Liver (tissue), 9 donors: ENCODE measurements around the gene UGT1A5. TPM values are rescaled to one million over a fixed set of nuclear protein-coding genes. Genes with fewer than 3 reads are reported as not detected.

Experiments used
- DNase-seq: peaks from one replicate; pipeline ENCODE4 v3.0.0-alpha.2; 2017; ENCODE audit warnings: low spot score
- H3K27ac ChIP-seq, 2 donors: one replicate each; pipeline ENCODE4 v1.7.0; 2013; ENCODE audit warnings: inconsistent platforms in 2 of 2, low read length in 2 of 2, control low read depth in 1 of 2, low read depth in 1 of 2, mild to moderate bottlenecking in 1 of 2
- H3K27me3 ChIP-seq, 4 donors: one replicate each; pipeline versions ENCODE4 v1.6.1 to v1.7.0; 2013; ENCODE audit warnings: low read length in 3 of 4, inconsistent platforms in 1 of 4, mild to moderate bottlenecking in 1 of 4, moderate library complexity in 1 of 4; ENCODE audit not compliant: control insufficient read depth in 4 of 4, insufficient read depth in 4 of 4
- H3K36me3 ChIP-seq, 4 donors: one replicate each; pipeline versions ENCODE4 v1.6.1 to v1.7.0; 2013; ENCODE audit warnings: low read length in 3 of 4, mild to moderate bottlenecking in 3 of 4, low read depth in 1 of 4, moderate library complexity in 1 of 4; ENCODE audit not compliant: control insufficient read depth in 4 of 4, insufficient read depth in 3 of 4
- H3K4me1 ChIP-seq, 4 donors: one replicate each; pipeline versions ENCODE4 v1.6.1 to v1.7.0; 2013; ENCODE audit warnings: low read length in 3 of 4, mild to moderate bottlenecking in 3 of 4, moderate library complexity in 1 of 4; ENCODE audit not compliant: control insufficient read depth in 4 of 4, insufficient read depth in 4 of 4
- H3K4me3 ChIP-seq, 3 donors: one replicate each; pipeline versions ENCODE4 v1.6.1 to v1.7.0; 2013; ENCODE audit warnings: low read length in 3 of 3, control low read depth in 1 of 3, low read depth in 1 of 3, mild to moderate bottlenecking in 1 of 3
- H3K9ac ChIP-seq, 2 donors: one replicate each; pipeline ENCODE4 v1.7.0; 2013; ENCODE audit warnings: low read length in 2 of 2, mild to moderate bottlenecking in 2 of 2, moderate library complexity in 2 of 2, control low read depth in 1 of 2, low read depth in 1 of 2
- H3K9me3 ChIP-seq, 4 donors: one replicate each; pipeline versions ENCODE4 v1.6.1 to v1.7.0; 2013; ENCODE audit warnings: low read length in 3 of 4; ENCODE audit not compliant: control insufficient read depth in 4 of 4
- ATF3 ChIP-seq: IDR thresholded peaks from 2 replicates; pipeline ENCODE4 v1.6.1; 2016; ENCODE audit warnings: antibody characterized with exemption
- EGR1 ChIP-seq, 2 donors: IDR thresholded peaks; 2 replicates each; pipeline ENCODE4 v1.6.1; 2016 to 2018; ENCODE audit warnings: antibody characterized with exemption in 2 of 2, low read depth in 2 of 2
- FOXA1 ChIP-seq: IDR thresholded peaks from 2 replicates; pipeline ENCODE4 v1.6.1; 2016; ENCODE audit warnings: antibody characterized with exemption
- FOXA2 ChIP-seq: IDR thresholded peaks from 2 replicates; pipeline ENCODE4 v1.6.1; 2016; ENCODE audit warnings: antibody characterized with exemption
- GABPA ChIP-seq, 2 donors: IDR thresholded peaks in 1 of 2; conservative IDR thresholded peaks in 1 of 2; 2 replicates each; pipeline ENCODE4 v1.6.1; 2016; ENCODE audit warnings: antibody characterized with exemption in 2 of 2, mild to moderate bottlenecking in 1 of 2, moderate library complexity in 1 of 2
- HNF4A ChIP-seq, 2 donors: conservative IDR thresholded peaks; 2 replicates each; pipeline ENCODE4 v1.6.1; 2016; ENCODE audit warnings: antibody characterized with exemption in 2 of 2, mild to moderate bottlenecking in 2 of 2
- HNF4G ChIP-seq: IDR thresholded peaks from 2 replicates; pipeline ENCODE4 v1.6.1; 2016; ENCODE audit warnings: antibody characterized with exemption
- JUND ChIP-seq, 2 donors: IDR thresholded peaks; 2 replicates each; pipeline ENCODE4 v1.6.1; 2016; ENCODE audit warnings: antibody characterized with exemption in 2 of 2
- NR2F2 ChIP-seq: IDR thresholded peaks from 2 replicates; pipeline ENCODE4 v1.6.1; 2016; ENCODE audit warnings: antibody characterized with exemption
- RAD21 ChIP-seq, 2 donors: IDR thresholded peaks; 2 replicates each; pipeline ENCODE4 v1.6.1; 2016; ENCODE audit warnings: antibody characterized with exemption in 2 of 2, mild to moderate bottlenecking in 2 of 2
- REST ChIP-seq: IDR thresholded peaks from 2 replicates; pipeline ENCODE4 v1.6.1; 2016; ENCODE audit warnings: antibody characterized with exemption, mild to moderate bottlenecking
- RXRA ChIP-seq, 2 donors: IDR thresholded peaks; 2 replicates each; pipeline ENCODE4 v1.6.1; 2017 to 2018; ENCODE audit warnings: antibody characterized with exemption in 2 of 2, mild to moderate bottlenecking in 1 of 2
- SP1 ChIP-seq: IDR thresholded peaks from 2 replicates; pipeline ENCODE4 v1.6.1; 2018; ENCODE audit warnings: antibody characterized with exemption, mild to moderate bottlenecking
- TAF1 ChIP-seq: conservative IDR thresholded peaks from 2 replicates; pipeline ENCODE4 v1.6.1; 2016; ENCODE audit warnings: antibody characterized with exemption, mild to moderate bottlenecking
- YY1 ChIP-seq: IDR thresholded peaks from 2 replicates; pipeline ENCODE4 v1.6.1; 2016; ENCODE audit warnings: antibody characterized with exemption, mild to moderate bottlenecking
- WGBS: extraction: QIAGEN DNeasy Blood & Tissue Kit; methylation state at CpG from one replicate; pipeline ENCODE4 v1.1.7; 2013; 5-methylcytosine and 5-hydroxymethylcytosine counted together
- polyA plus RNA-seq, 2 donors: library from polyadenylated mRNA; stranded (reverse) in 1 of 2; unstranded in 1 of 2; fragments of 200-250 nt in 1 of 2; fragments of >200 nt in 1 of 2; fragmentation: Nextera tagmentation in 1 of 2; extraction: Ambion mirVana in 1 of 2; gene quantifications; one replicate each; pipeline versions ENCODE4 v1.2.1 to v1.2.3, GENCODE V29; 2013 to 2015
- total RNA-seq, 2 donors: library from RNA; depleted of rRNA; stranded (reverse); fragments of >200 nt; gene quantifications; one replicate each; pipeline ENCODE4 v1.2.3, GENCODE V29; 2014
- TF ChIP-seq, protein P1 (sequence below): fragments of 150-350 bp; IDR thresholded peaks from 2 replicates; pipeline ENCODE4 v1.5.1; 2017; ENCODE audit warnings: improper control_type of control experiment, low read depth, low read length; ENCODE audit not compliant: missing input control
- TF ChIP-seq, protein P2 (sequence below): IDR thresholded peaks from 2 replicates; pipeline ENCODE4 v1.6.1; 2016; ENCODE audit warnings: antibody characterized with exemption
- donor health status: healthy.
- donor health status: healthy.
- donor health status: healthy.
- donor health status: healthy.
- donor health status: healthy.

UGT1A5 gene
- total and polyA plus RNA-seq, 4 donors = 0.14 to 1.8 (median 1.6) TPM; not detected in 1

- 41% methylated on average over 11 of the region's 11 CpGs for WGBS
- Histone ChIP-seq H3K27ac (no peak overlapping the region), H3K4me3 (no peak overlapping the region), H3K9me3 (no peaks in the 10 kb centered on the region), H3K9ac (no peak overlapping the region), H3K4me1 (peaks cover 10 to 28% (median 16%) of the 10 kb centered on the region in 4 donors), H3K36me3 (no peaks in the 10 kb centered on the region), H3K27me3 (no peaks in the 10 kb centered on the region)
- peak; percentile 81 for DNase-seq
- TF ChIP-seq RXRA (IDR thresholded peaks at IDR 0.05) (peak; percentile 33 to 72), FOXA2 (no peak), TAF1 (no peak), FOXA1 (no peak), YY1 (peak; percentile 4), HNF4A (conservative IDR thresholded peaks at IDR 0.05) (peak; percentile 26 to 61), HNF4G (peak; percentile 27), RAD21 (IDR thresholded peaks at IDR 0.05) (peak; percentile 95 to 99)
- TF ChIP-seq, protein P1, sequence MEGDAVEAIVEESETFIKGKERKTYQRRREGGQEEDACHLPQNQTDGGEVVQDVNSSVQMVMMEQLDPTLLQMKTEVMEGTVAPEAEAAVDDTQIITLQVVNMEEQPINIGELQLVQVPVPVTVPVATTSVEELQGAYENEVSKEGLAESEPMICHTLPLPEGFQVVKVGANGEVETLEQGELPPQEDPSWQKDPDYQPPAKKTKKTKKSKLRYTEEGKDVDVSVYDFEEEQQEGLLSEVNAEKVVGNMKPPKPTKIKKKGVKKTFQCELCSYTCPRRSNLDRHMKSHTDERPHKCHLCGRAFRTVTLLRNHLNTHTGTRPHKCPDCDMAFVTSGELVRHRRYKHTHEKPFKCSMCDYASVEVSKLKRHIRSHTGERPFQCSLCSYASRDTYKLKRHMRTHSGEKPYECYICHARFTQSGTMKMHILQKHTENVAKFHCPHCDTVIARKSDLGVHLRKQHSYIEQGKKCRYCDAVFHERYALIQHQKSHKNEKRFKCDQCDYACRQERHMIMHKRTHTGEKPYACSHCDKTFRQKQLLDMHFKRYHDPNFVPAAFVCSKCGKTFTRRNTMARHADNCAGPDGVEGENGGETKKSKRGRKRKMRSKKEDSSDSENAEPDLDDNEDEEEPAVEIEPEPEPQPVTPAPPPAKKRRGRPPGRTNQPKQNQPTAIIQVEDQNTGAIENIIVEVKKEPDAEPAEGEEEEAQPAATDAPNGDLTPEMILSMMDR = peak; percentile 89
These were observed 1.2 kb upstream of the UGT1A5 start for GRCh38 chr2:233711312-233712008.

DNA sequence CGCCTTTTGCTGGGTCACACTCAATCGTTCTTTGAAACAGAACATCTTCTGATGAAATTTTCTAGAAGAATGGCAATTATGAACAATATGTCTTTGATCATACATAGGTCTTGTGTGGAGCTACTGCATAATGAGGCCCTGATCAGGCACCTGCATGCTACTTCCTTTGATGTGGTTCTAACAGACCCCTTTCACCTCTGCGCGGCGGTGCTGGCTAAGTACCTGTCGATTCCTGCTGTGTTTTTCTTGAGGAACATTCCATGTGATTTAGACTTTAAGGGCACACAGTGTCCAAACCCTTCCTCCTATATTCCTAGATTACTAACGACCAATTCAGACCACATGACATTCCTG, 532 bp downstream of the UGT1A5 start:
- H3K9ac ChIP-seq = no peak overlapping the region
- H3K4me1 ChIP-seq = peaks cover 13 to 33% (median 20%) of the 10 kb centered on the region in 4 donors
- WGBS = 87% methylated on average over 7 of the region's 7 CpGs
- no peak overlapping the region for H3K4me3 ChIP-seq
- H3K36me3 ChIP-seq = no peaks in the 10 kb centered on the region
- no peak for TF ChIP-seq EGR1 (IDR thresholded peaks at IDR 0.05; ENCODE audit: low read depth in 2 of 2)
- TF ChIP-seq REST = no peak
- no peak for TF ChIP-seq FOXA1
- TF ChIP-seq JUND (IDR thresholded peaks at IDR 0.05) = no peak
- TF ChIP-seq TAF1 = no peak
- TF ChIP-seq GABPA (IDR thresholded peaks at IDR 0.05 in 1 of 2, conservative IDR thresholded peaks at IDR 0.05 in 1 of 2) = no peak
- TF ChIP-seq ATF3 = no peak
- no peak for TF ChIP-seq HNF4A (conservative IDR thresholded peaks at IDR 0.05)
- no peak for TF ChIP-seq YY1
- no peak for TF ChIP-seq NR2F2
- TF ChIP-seq, protein P2, sequence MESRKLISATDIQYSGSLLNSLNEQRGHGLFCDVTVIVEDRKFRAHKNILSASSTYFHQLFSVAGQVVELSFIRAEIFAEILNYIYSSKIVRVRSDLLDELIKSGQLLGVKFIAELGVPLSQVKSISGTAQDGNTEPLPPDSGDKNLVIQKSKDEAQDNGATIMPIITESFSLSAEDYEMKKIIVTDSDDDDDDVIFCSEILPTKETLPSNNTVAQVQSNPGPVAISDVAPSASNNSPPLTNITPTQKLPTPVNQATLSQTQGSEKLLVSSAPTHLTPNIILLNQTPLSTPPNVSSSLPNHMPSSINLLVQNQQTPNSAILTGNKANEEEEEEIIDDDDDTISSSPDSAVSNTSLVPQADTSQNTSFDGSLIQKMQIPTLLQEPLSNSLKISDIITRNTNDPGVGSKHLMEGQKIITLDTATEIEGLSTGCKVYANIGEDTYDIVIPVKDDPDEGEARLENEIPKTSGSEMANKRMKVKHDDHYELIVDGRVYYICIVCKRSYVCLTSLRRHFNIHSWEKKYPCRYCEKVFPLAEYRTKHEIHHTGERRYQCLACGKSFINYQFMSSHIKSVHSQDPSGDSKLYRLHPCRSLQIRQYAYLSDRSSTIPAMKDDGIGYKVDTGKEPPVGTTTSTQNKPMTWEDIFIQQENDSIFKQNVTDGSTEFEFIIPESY = no peak
- TF ChIP-seq RAD21 (IDR thresholded peaks at IDR 0.05) = no peak
- TF ChIP-seq FOXA2 = no peak
- TF ChIP-seq, protein P1 = no peak
- TF ChIP-seq SP1 = no peak
- no peak for TF ChIP-seq HNF4G
- no peak overlapping the region for H3K27ac ChIP-seq
- no peak for DNase-seq
- no peaks in the 10 kb centered on the region for H3K9me3 ChIP-seq
- no peaks in the 10 kb centered on the region for H3K27me3 ChIP-seq
